ENCODE measurements around the gene POU2F2. TPM values are rescaled to one million over a fixed set of nuclear protein-coding genes. Genes with fewer than 3 reads are reported as not detected.
A peak's percentile ranks its signal among the peaks of the same experiment; 100 is the strongest.

The POU2F2 gene
- total and polyA plus RNA-seq, 2 experiments from 2014 or later, result 1.5 to 3.0 TPM

DNA sequence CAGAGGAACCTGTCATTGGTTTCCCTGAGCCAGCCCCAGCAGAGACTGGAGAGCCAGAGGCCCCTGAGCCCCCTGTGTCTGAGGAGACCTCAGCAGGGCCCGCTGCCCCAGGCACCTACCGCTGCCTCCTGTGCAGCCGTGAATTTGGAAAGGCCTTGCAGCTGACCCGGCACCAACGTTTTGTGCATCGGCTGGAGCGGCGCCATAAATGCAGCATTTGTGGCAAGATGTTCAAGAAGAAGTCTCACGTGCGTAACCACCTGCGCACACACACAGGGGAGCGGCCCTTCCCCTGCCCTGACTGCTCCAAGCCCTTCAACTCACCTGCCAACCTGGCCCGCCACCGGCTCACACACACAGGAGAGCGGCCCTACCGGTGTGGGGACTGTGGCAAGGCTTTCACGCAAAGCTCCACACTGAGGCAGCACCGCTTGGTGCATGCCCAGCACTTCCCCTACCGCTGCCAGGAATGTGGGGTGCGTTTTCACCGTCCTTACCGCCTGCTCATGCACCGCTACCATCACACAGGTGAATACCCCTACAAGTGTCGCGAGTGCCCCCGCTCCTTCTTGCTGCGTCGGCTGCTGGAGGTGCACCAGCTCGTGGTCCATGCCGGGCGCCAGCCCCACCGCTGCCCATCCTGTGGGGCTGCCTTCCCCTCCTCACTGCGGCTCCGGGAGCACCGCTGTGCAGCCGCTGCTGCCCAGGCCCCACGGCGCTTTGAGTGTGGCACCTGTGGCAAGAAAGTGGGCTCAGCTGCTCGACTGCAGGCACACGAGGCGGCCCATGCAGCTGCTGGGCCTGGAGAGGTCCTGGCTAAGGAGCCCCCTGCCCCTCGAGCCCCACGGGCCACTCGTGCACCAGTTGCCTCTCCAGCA lies 52.1 kb downstream of the POU2F2 start:
- DNase-seq, result no peak
- in situ Hi-C loops (cut with MboI), result no loop called here
- H3K4me2 ChIP-seq (ENCODE audit: unreplicated experiment), result no peak overlapping the region
- no peak overlapping the region for H3K4me3 ChIP-seq
- 89% methylated on average over 42 to 44 of the region's 44 CpGs for WGBS, 2 experiments (ENCODE audit: low coverage in 1 of 2, low lambda C conversion rate in 2 of 2, missing lambda C conversion rate in 2 of 2)
- no peaks in the 10 kb centered on the region for H4K20me1 ChIP-seq (ENCODE audit: insufficient read depth)
- TF ChIP-seq EZH2 (IDR thresholded peaks at IDR 0.05; ENCODE audit: insufficient read depth, poor library complexity, severe bottlenecking) (no peak), EZH2phosphoT487 (IDR thresholded peaks at IDR 0.05; ENCODE audit: insufficient read depth, low read depth) (no peak)
- no peak overlapping the region for H2AFZ ChIP-seq
- H3K79me2 ChIP-seq (ENCODE audit: insufficient read depth), result peaks cover 75% of the 10 kb centered on the region
- H3K9me3 ChIP-seq (ENCODE audit: low read depth), result no peaks in the 10 kb centered on the region
- H3K9ac ChIP-seq, result no peak overlapping the region
- peaks cover 2% of the 10 kb centered on the region; the same call in 1 of the 2 replicates for H3F3A ChIP-seq (ENCODE audit: insufficient read depth)
- 0 out of 2 replicates have a peak, but pooled peaks cover 6% of the 10 kb centered on the region for H3K36me3 ChIP-seq (ENCODE audit: low read depth)
- peaks cover 10% of the 10 kb centered on the region for H3K4me1 ChIP-seq (ENCODE audit: insufficient read depth)
- H3K27ac ChIP-seq, result no peak overlapping the region
- H3K27me3 ChIP-seq (replicated peaks; ENCODE audit: insufficient read depth), result no peaks in the 10 kb centered on the region
- H3K9me2 ChIP-seq (ENCODE audit: insufficient read depth), result no peaks in the 10 kb centered on the region

DNA sequence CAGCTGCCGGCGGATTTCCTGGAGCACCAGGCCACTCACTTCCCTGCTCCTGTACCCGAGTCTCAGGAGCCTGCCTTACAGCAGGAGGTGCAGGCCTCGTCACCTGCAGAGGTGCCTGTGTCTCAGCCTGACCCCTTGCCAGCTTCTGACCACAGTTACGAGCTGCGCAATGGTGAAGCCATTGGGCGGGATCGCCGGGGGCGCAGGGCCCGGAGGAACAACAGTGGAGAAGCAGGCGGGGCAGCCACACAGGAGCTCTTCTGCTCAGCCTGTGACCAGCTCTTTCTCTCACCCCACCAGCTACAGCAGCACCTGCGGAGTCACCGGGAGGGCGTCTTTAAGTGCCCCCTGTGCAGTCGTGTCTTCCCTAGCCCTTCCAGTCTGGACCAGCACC lies 53.0 kb downstream of the POU2F2 start:
- Histone ChIP-seq H3K79me2 (ENCODE audit: insufficient read depth) (peaks cover 75% of the 10 kb centered on the region), H3K4me3 (no peak overlapping the region), H2AFZ (no peak overlapping the region), H3K27me3 (replicated peaks; ENCODE audit: insufficient read depth) (no peaks in the 10 kb centered on the region), H3K4me1 (ENCODE audit: insufficient read depth) (peaks cover 10% of the 10 kb centered on the region), H3K9ac (no peak overlapping the region), H3K9me2 (ENCODE audit: insufficient read depth) (no peaks in the 10 kb centered on the region), H3K27ac (no peak overlapping the region), H4K20me1 (ENCODE audit: insufficient read depth) (no peaks in the 10 kb centered on the region), H3K36me3 (ENCODE audit: low read depth) (0 out of 2 replicates have a peak, but pooled peaks cover 6% of the 10 kb centered on the region), H3K9me3 (ENCODE audit: low read depth) (no peaks in the 10 kb centered on the region), H3F3A (ENCODE audit: insufficient read depth) (no peaks in the 10 kb centered on the region), H3K4me2 (ENCODE audit: unreplicated experiment) (no peak overlapping the region)
- WGBS, 2 experiments (ENCODE audit: low coverage in 1 of 2, low lambda C conversion rate in 2 of 2, missing lambda C conversion rate in 2 of 2), result 80% methylated on average over 16 of the region's 16 CpGs
- in situ Hi-C loops (cut with MboI), result no loop called here
- TF ChIP-seq EZH2 (IDR thresholded peaks at IDR 0.05; ENCODE audit: insufficient read depth, poor library complexity, severe bottlenecking) (no peak), EZH2phosphoT487 (IDR thresholded peaks at IDR 0.05; ENCODE audit: insufficient read depth, low read depth) (no peak)
- DNase-seq, result no peak

DNA sequence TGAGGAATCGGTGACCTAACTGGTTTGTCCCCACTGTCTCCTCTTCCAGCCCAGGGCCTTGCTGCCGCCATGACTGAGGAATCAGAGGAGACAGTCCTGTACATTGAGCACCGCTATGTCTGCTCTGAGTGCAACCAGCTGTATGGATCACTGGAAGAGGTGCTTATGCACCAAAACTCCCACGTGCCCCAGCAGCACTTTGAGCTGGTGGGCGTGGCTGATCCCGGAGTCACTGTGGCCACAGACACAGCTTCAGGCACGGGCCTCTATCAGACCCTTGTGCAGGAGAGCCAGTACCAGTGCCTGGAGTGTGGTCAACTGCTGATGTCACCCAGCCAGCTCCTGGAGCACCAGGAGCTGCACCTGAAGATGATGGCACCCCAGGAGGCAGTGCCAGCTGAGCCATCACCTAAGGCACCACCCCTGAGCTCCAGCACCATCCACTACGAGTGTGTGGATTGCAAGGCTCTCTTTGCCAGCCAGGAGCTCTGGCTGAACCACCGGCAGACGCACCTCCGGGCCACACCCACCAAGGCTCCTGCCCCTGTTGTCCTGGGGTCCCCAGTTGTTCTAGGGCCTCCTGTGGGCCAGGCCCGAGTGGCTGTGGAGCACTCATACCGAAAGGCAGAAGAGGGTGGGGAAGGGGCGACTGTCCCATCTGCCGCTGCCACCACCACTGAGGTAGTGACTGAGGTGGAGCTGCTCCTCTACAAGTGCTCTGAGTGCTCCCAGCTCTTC lies 53.5 kb downstream of the POU2F2 start:
- H3K27ac ChIP-seq, result no peak overlapping the region
- 60 to 61% methylated on average over 14 to 15 of the region's 15 CpGs for WGBS, 2 experiments (ENCODE audit: low coverage in 1 of 2, low lambda C conversion rate in 2 of 2, missing lambda C conversion rate in 2 of 2)
- H3K4me1 ChIP-seq (ENCODE audit: insufficient read depth), result peaks cover 10% of the 10 kb centered on the region
- H3K36me3 ChIP-seq (ENCODE audit: low read depth), result 0 out of 2 replicates have a peak, but pooled peaks cover 6% of the 10 kb centered on the region
- H3K4me2 ChIP-seq (ENCODE audit: unreplicated experiment), result no peak overlapping the region
- H3K4me3 ChIP-seq, result no peak overlapping the region
- H3K9me2 ChIP-seq (ENCODE audit: insufficient read depth), result no peaks in the 10 kb centered on the region
- no peaks in the 10 kb centered on the region for H3K9me3 ChIP-seq (ENCODE audit: low read depth)
- H2AFZ ChIP-seq, result no peak overlapping the region
- DNase-seq, result peak; percentile 28
- H3K27me3 ChIP-seq (replicated peaks; ENCODE audit: insufficient read depth), result no peaks in the 10 kb centered on the region
- H3K9ac ChIP-seq, result no peak overlapping the region
- no peak for TF ChIP-seq EZH2 (IDR thresholded peaks at IDR 0.05; ENCODE audit: insufficient read depth, poor library complexity, severe bottlenecking)
- TF ChIP-seq EZH2phosphoT487 (IDR thresholded peaks at IDR 0.05; ENCODE audit: insufficient read depth, low read depth), result no peak
- in situ Hi-C loops (cut with MboI), result no loop called here
- peaks cover 69% of the 10 kb centered on the region for H3K79me2 ChIP-seq (ENCODE audit: insufficient read depth)
- no peaks in the 10 kb centered on the region for H4K20me1 ChIP-seq (ENCODE audit: insufficient read depth)
- no peaks in the 10 kb centered on the region for H3F3A ChIP-seq (ENCODE audit: insufficient read depth)

DNA sequence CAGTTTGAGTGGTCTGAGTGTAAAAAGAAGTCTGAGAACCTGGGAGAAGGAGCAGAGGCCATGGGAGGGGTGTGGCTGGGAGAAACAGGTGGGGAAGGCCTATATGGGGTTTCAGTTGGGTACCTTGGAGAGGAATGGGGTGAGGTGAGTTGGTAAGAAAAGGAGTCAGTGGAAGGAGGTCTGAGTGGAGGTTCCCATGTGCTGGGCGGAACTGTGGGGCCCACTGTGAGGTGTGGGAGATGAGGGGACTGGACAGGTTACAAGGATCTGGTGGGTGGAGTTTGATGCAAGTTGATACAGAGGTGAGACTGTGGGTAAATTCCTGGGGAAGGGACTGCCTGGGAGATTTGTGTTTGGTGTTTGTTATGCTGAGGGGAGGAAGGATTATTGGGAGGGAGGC lies 54.2 kb downstream of the POU2F2 start:
- H3K4me2 ChIP-seq (ENCODE audit: unreplicated experiment), result no peak overlapping the region
- H3K9ac ChIP-seq, result no peak overlapping the region
- no peak for DNase-seq
- no peaks in the 10 kb centered on the region for H3K9me3 ChIP-seq (ENCODE audit: low read depth)
- no peaks in the 10 kb centered on the region for H3F3A ChIP-seq (ENCODE audit: insufficient read depth)
- 0 out of 2 replicates have a peak, but pooled peaks cover 6% of the 10 kb centered on the region for H3K36me3 ChIP-seq (ENCODE audit: low read depth)
- H4K20me1 ChIP-seq (ENCODE audit: insufficient read depth), result no peaks in the 10 kb centered on the region
- TF ChIP-seq EZH2 (IDR thresholded peaks at IDR 0.05; ENCODE audit: insufficient read depth, poor library complexity, severe bottlenecking) (no peak), EZH2phosphoT487 (IDR thresholded peaks at IDR 0.05; ENCODE audit: insufficient read depth, low read depth) (no peak)
- H3K9me2 ChIP-seq (ENCODE audit: insufficient read depth), result no peaks in the 10 kb centered on the region
- no peak overlapping the region for H3K27ac ChIP-seq
- no peak overlapping the region for H2AFZ ChIP-seq
- in situ Hi-C loops (cut with MboI), result no loop called here
- H3K27me3 ChIP-seq (replicated peaks; ENCODE audit: insufficient read depth), result no peaks in the 10 kb centered on the region
- peak overlapping the region; percentile 99; the same call in 1 of the 2 replicates for H3K4me3 ChIP-seq
- H3K79me2 ChIP-seq (ENCODE audit: insufficient read depth), result peaks cover 69% of the 10 kb centered on the region
- H3K4me1 ChIP-seq (ENCODE audit: insufficient read depth), result peaks cover 10% of the 10 kb centered on the region
- WGBS, 2 experiments (ENCODE audit: low coverage in 1 of 2, low lambda C conversion rate in 2 of 2, missing lambda C conversion rate in 2 of 2), result 100% methylated on average over 1 of the region's 1 CpG
